ENCODE measurements around the gene NTRK2. TPM values are rescaled to one million over a fixed set of nuclear protein-coding genes. Genes with fewer than 3 reads are reported as not detected.

Gene NTRK2
- total RNA-seq, 1 experiment from 2014 or later = not detected

- no peaks in the 10 kb centered on the region for H3K79me2 ChIP-seq (ENCODE audit: insufficient read depth, low read length)
- no TSS peak for BruUV-seq (replicated peaks)
- no peaks in the 10 kb centered on the region for H3K9me2 ChIP-seq (ENCODE audit: insufficient read depth)
- H3K4me1 ChIP-seq (ENCODE audit: control insufficient read depth in 1 of 2, insufficient read depth in 2 of 2, low read length in 2 of 2) = no peaks in the 10 kb centered on the region
- H3K9me3 ChIP-seq (ENCODE audit: control insufficient read depth in 1 of 2, insufficient read depth in 1 of 2, low read depth in 1 of 2, low read length in 2 of 2) = no peaks in the 10 kb centered on the region
- POLR2A ChIA-PET = no interaction called here
- H3K4me3 ChIP-seq (replicated peaks in 1 of 2; ENCODE audit: low read depth in 1 of 2, low read length in 2 of 2) = no peak overlapping the region
- TF ChIP-seq, protein P1, sequence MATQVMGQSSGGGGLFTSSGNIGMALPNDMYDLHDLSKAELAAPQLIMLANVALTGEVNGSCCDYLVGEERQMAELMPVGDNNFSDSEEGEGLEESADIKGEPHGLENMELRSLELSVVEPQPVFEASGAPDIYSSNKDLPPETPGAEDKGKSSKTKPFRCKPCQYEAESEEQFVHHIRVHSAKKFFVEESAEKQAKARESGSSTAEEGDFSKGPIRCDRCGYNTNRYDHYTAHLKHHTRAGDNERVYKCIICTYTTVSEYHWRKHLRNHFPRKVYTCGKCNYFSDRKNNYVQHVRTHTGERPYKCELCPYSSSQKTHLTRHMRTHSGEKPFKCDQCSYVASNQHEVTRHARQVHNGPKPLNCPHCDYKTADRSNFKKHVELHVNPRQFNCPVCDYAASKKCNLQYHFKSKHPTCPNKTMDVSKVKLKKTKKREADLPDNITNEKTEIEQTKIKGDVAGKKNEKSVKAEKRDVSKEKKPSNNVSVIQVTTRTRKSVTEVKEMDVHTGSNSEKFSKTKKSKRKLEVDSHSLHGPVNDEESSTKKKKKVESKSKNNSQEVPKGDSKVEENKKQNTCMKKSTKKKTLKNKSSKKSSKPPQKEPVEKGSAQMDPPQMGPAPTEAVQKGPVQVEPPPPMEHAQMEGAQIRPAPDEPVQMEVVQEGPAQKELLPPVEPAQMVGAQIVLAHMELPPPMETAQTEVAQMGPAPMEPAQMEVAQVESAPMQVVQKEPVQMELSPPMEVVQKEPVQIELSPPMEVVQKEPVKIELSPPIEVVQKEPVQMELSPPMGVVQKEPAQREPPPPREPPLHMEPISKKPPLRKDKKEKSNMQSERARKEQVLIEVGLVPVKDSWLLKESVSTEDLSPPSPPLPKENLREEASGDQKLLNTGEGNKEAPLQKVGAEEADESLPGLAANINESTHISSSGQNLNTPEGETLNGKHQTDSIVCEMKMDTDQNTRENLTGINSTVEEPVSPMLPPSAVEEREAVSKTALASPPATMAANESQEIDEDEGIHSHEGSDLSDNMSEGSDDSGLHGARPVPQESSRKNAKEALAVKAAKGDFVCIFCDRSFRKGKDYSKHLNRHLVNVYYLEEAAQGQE (IDR thresholded peaks at IDR 0.05; ENCODE audit: low read depth) = no peak
- TF ChIP-seq JUND (IDR thresholded peaks at IDR 0.05) = no peak
- TF ChIP-seq EZH2phosphoT487 (IDR thresholded peaks at IDR 0.05; ENCODE audit: borderline replicate concordance) = no peak
- ATAC-seq (no peak), DNase-seq (ENCODE audit: low read depth, low spot score) (no peak)
- intact Hi-C loops (cut with micrococcal nuclease) = no loop called here
- H4K20me1 ChIP-seq (ENCODE audit: insufficient read depth) = no peaks in the 10 kb centered on the region
- no peak overlapping the region for H3K27ac ChIP-seq (ENCODE audit: low read depth, low read length)
- RAD21 ChIA-PET (ENCODE audit: low non-redundant PET in 1 of 2, low total read pairs in 2 of 2, uncharacterized antibody in 2 of 2, unreplicated experiment in 2 of 2) = no interaction called here
- CTCF ChIA-PET = no interaction called here
- peaks cover 8% of the 10 kb centered on the region; the same call in 1 of the 2 replicates for H3K27me3 ChIP-seq (ENCODE audit: insufficient read depth, low read length)
- no peak overlapping the region for H2AFZ ChIP-seq (ENCODE audit: low read depth, low read length, poor library complexity, severe bottlenecking)
- no peak overlapping the region for H3K4me2 ChIP-seq (ENCODE audit: low read length)
- H3K9ac ChIP-seq (ENCODE audit: low read length) = no peak overlapping the region
- H3K36me3 ChIP-seq (ENCODE audit: control insufficient read depth in 1 of 2, insufficient read depth in 2 of 2, low read length in 2 of 2) = no peaks in the 10 kb centered on the region
These were observed 68.8 kb downstream of the NTRK2 start for GRCh38 chr9:84738353-84738752.

DNA sequence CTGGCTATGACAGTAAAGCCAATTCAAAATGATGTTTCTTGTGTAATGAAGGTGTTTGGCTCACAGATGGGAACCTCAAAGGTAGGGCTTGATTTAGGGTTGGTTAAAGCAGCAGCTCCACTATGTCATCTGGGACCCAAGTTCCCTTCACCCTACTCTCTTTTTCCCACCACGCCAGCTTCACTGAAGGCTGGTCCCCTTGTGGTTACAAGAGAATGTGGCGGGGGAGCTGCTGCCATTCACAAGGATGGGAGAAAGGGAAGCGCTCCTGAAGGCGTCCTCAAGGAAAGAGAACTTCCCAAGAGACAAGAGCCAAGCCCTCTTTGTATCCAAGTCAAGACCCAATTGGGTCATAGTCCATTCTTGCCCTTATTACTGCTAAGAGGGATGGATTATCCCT is 72.7 kb downstream of the NTRK2 start:
- BruUV-seq (replicated peaks) = no TSS peak
- Histone ChIP-seq H3K4me1 (ENCODE audit: control insufficient read depth in 1 of 2, insufficient read depth in 2 of 2, low read length in 2 of 2) (no peaks in the 10 kb centered on the region), H3K4me3 (replicated peaks in 1 of 2; ENCODE audit: low read depth in 1 of 2, low read length in 2 of 2) (no peak overlapping the region), H3K79me2 (ENCODE audit: insufficient read depth, low read length) (no peaks in the 10 kb centered on the region), H3K4me2 (ENCODE audit: low read length) (no peak overlapping the region), H3K27me3 (ENCODE audit: insufficient read depth, low read length) (peaks cover 8% of the 10 kb centered on the region; the same call in 1 of the 2 replicates), H2AFZ (ENCODE audit: low read depth, low read length, poor library complexity, severe bottlenecking) (no peak overlapping the region), H3K9me3 (ENCODE audit: control insufficient read depth in 1 of 2, insufficient read depth in 1 of 2, low read depth in 1 of 2, low read length in 2 of 2) (no peaks in the 10 kb centered on the region), H3K9me2 (ENCODE audit: insufficient read depth) (no peaks in the 10 kb centered on the region), H4K20me1 (ENCODE audit: insufficient read depth) (no peaks in the 10 kb centered on the region), H3K27ac (ENCODE audit: low read depth, low read length) (no peak overlapping the region), H3K9ac (ENCODE audit: low read length) (no peak overlapping the region), H3K36me3 (ENCODE audit: control insufficient read depth in 1 of 2, insufficient read depth in 2 of 2, low read length in 2 of 2) (no peaks in the 10 kb centered on the region)
- ChIA-PET POLR2A (no interaction called here), CTCF (interaction anchor here (1.1 kb wide), 1 partner anchor 9 kb away, joined by 3 read pairs; no protein-coding TSS in a partner anchor), RAD21 (ENCODE audit: low non-redundant PET in 1 of 2, low total read pairs in 2 of 2, uncharacterized antibody in 2 of 2, unreplicated experiment in 2 of 2) (no interaction called here)
- intact Hi-C loops (cut with micrococcal nuclease) = no loop called here
- ATAC-seq (no peak), DNase-seq (ENCODE audit: low read depth, low spot score) (no peak)
- TF ChIP-seq EZH2 (IDR thresholded peaks at IDR 0.05) = no peak
- TF ChIP-seq, protein P2, sequence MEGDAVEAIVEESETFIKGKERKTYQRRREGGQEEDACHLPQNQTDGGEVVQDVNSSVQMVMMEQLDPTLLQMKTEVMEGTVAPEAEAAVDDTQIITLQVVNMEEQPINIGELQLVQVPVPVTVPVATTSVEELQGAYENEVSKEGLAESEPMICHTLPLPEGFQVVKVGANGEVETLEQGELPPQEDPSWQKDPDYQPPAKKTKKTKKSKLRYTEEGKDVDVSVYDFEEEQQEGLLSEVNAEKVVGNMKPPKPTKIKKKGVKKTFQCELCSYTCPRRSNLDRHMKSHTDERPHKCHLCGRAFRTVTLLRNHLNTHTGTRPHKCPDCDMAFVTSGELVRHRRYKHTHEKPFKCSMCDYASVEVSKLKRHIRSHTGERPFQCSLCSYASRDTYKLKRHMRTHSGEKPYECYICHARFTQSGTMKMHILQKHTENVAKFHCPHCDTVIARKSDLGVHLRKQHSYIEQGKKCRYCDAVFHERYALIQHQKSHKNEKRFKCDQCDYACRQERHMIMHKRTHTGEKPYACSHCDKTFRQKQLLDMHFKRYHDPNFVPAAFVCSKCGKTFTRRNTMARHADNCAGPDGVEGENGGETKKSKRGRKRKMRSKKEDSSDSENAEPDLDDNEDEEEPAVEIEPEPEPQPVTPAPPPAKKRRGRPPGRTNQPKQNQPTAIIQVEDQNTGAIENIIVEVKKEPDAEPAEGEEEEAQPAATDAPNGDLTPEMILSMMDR (IDR thresholded peaks at IDR 0.05 in 2 of 3, conservative IDR thresholded peaks at IDR 0.05 in 1 of 3; ENCODE audit: borderline replicate concordance in 1 of 3, insufficient read depth in 1 of 3, low read depth in 2 of 3, low read length in 2 of 3) = no peak
- no peak for TF ChIP-seq ZNF274 (IDR thresholded peaks at IDR 0.05; ENCODE audit: low read depth, low read length)
- TF ChIP-seq YY1 (IDR thresholded peaks at IDR 0.05; ENCODE audit: extremely low read depth, insufficient replicate concordance, low read depth, low read length) = no peak
- TF ChIP-seq POLR2AphosphoS5 (IDR thresholded peaks at IDR 0.05; ENCODE audit: low read depth, low read length) = no peak
- TF ChIP-seq RAD21 (IDR thresholded peaks at IDR 0.05; ENCODE audit: low read depth) = no peak
- TF ChIP-seq JUND (IDR thresholded peaks at IDR 0.05) = no peak
- TF ChIP-seq ZFX (IDR thresholded peaks at IDR 0.05) = no peak
- no peak for TF ChIP-seq SP1 (IDR thresholded peaks at IDR 0.05; ENCODE audit: low read depth)
- no peak for TF ChIP-seq CEBPB (IDR thresholded peaks at IDR 0.05; ENCODE audit: low read depth)
- TF ChIP-seq, protein P3, sequence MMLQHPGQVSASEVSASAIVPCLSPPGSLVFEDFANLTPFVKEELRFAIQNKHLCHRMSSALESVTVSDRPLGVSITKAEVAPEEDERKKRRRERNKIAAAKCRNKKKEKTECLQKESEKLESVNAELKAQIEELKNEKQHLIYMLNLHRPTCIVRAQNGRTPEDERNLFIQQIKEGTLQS (IDR thresholded peaks at IDR 0.05) = no peak

Measured in HCT116 (cell line).